GM12892 (cell line): Measurements from ENCODE around the gene RMND5A.

ENCODE experiments used
- POLR2A ChIP-seq: IDR thresholded peaks from 2 replicates; pipeline ENCODE4 v1.6.1; 2011; ENCODE audit warnings: low read depth, low read length, control low read depth
- POLR2AphosphoS5 ChIP-seq: IDR thresholded peaks from 2 replicates; pipeline ENCODE4 v1.6.1; 2011; ENCODE audit warnings: low read depth, low read length, control low read depth

DNA sequence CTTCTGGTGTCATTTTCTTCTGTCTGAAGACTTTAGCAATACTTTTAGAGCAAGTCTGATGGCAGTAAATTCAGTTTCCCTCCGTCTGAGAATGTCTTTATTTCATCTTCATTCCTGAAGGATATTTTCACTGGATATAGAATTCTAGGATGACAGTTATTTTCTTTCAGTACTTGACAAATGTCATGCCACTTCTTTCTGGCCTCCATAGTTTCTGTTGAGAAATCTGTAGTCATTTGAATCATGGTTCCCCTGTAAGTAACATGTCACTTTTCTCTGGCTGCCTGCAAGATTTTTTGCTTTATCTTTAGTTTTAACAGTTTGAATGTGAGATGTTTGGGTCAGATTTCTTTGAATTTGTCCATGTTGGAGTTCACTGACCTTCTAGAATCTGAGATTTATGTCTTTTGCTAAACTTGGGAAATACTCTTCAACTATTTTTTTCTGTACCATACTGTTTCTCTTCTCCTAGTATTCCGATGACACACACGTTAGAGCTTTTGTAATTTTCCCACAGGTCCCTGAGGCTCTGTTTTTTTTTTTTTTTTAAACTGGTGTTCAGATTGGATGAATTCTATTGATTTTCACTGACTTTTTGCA is 30.2 kb downstream of the RMND5A start:
- TF ChIP-seq POLR2A (no peak), POLR2AphosphoS5 (no peak)
